ENCODE measurements around the gene MYO18A. TPM values are rescaled to one million over a fixed set of nuclear protein-coding genes. Genes with fewer than 3 reads are reported as not detected.
"Not testable (repeated sequence)": the region's sequence is repeated elsewhere in the genome, so short reads cannot be mapped to it uniquely, and the experiment has no call there.

The MYO18A gene
- total and polyA plus RNA-seq, 2 of the 4 experiments (the other 2 are of a cell fraction): 22.4 to 39.1 TPM

DNA sequence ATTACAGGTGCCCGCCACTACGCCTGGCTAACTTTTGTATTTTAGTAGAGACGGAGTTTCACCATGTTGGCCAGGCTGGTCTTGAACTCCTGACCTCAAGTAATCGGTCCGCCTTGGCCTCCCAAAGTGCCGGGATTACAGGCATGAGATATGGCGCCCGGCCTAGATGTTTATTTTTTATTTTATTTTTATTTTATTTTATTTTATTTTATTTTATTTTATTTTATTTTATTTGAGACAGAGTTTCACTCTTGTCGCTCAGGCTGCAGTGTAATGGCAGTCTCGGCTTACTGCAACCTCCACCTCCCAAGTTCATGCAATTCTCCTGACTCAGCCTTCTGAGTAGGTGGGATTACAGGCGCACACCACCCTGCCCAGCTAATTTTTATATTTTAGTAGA lies 41.1 kb upstream of the MYO18A start:
- H3K36me3 ChIP-seq (ENCODE audit: control insufficient read depth, insufficient read depth, low read length); H3K9me1 ChIP-seq (ENCODE audit: insufficient read depth, low read length); H3K4ac ChIP-seq (ENCODE audit: low read depth, low read length); H3K79me1 ChIP-seq (ENCODE audit: low read depth in 1 of 2, low read length in 2 of 2); H3K4me2 ChIP-seq (ENCODE audit: low read depth, low read length); H2AK9ac ChIP-seq (replicated peaks; ENCODE audit: low read depth, low read length, poor library complexity); intact Hi-C loops (cut with micrococcal nuclease); H2BK120ac ChIP-seq (ENCODE audit: low read depth, low read length); H4K20me1 ChIP-seq (ENCODE audit: insufficient read depth, low read length); H3K56ac ChIP-seq (ENCODE audit: extremely low read depth, insufficient read depth, low read length); BruUV-seq (replicated peaks); H3K23ac ChIP-seq (ENCODE audit: low read depth, low read length); H2BK20ac ChIP-seq (ENCODE audit: low read depth, low read length); H2BK5ac ChIP-seq (ENCODE audit: low read depth, low read length, poor library complexity, severe bottlenecking); H2BK15ac ChIP-seq (ENCODE audit: low read depth, low read length); H3K4me3 ChIP-seq (ENCODE audit: insufficient read depth, low read depth, low read length); POLR2A ChIA-PET (ENCODE audit: unreplicated experiment); dilution Hi-C loops (cut with HindIII; ENCODE audit: low sequenced_read_pairs, unreplicated experiment); H2AK5ac ChIP-seq (ENCODE audit: low read depth, low read length); DNase-seq; in situ Hi-C loops (cut with MboI; ENCODE audit: low sequenced_read_pairs); H4K8ac ChIP-seq (ENCODE audit: low read depth in 2 of 2, low read length in 2 of 2); H3K9ac ChIP-seq (ENCODE audit: low read depth, low read length); H3K27me3 ChIP-seq (ENCODE audit: control insufficient read depth, insufficient read depth, low read length); H4K5ac ChIP-seq (ENCODE audit: low read depth, low read length); H4K91ac ChIP-seq (ENCODE audit: insufficient read depth, low read depth, low read length); H2AFZ ChIP-seq (replicated peaks; ENCODE audit: low read length, poor library complexity); H3K9me3 ChIP-seq (ENCODE audit: control insufficient read depth, insufficient read depth, low read length); H3K14ac ChIP-seq (replicated peaks; ENCODE audit: low read depth, low read length); H3K18ac ChIP-seq (ENCODE audit: low read depth, low read length); ATAC-seq (ENCODE audit: low read depth); H3K4me1 ChIP-seq (ENCODE audit: control insufficient read depth, insufficient read depth, low read length); H3K27ac ChIP-seq (ENCODE audit: insufficient read depth, low read length): not testable (repeated sequence)
- WGBS, 2 experiments (ENCODE audit: extremely low coverage in 2 of 2, insufficient read length in 1 of 2): 100% methylated on average over 3 of the region's 11 CpGs; no CpG with 5 or more reads in 1 of the 2 experiments
- CTCF ChIA-PET: interaction anchor here (4.2 kb wide), 1 partner anchor 75 kb away, joined by 56 read pairs; no protein-coding TSS in a partner anchor

Data from IMR-90 (cell line).